HG03342 (cell line): ENCODE measurements around the gene LPO.

Source experiments
- ATAC-seq: cut with Tn5 transposase; IDR thresholded peaks from one replicate; pipeline ENCODE4 v1.9.1; 2021; ENCODE audit warnings: mild to moderate bottlenecking, moderate library complexity; ENCODE audit not compliant: unreplicated experiment

The LPO gene

GRCh38 chr17:58228679-58229078 lies 9.7 kb upstream of the LPO start:
- no peak for ATAC-seq

GRCh38 chr17:58229384-58229783 lies 9.0 kb upstream of the LPO start:
- no peak for ATAC-seq

- ATAC-seq: no peak
These were observed 8.5 kb upstream of the LPO start for GRCh38 chr17:58229881-58230280.

GRCh38 chr17:58231641-58232040 lies 6.7 kb upstream of the LPO start:
- ATAC-seq: no peak

DNA sequence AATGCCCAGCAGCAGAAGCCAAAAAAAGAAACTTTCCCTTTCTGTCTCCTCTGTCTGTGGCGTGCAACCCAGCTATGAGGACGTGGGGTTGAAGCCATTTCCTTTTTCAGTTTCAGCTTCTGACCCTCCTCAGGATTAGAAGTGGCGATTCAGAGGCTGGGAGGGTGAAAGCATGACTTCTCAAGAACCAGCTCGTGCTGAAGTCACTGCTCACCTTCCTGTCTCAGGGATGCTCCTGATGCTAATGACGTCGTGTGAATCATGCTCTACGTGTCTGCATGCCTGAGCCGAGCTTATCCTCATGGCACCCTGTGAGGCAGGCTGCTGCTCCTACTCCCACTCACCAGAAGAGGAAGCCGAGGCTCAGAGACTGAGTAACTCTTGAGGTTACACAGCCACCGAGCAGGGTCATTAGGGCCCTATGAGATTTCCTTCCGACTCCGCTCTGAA lies 5.7 kb upstream of the LPO start:
- ATAC-seq: peak; percentile 72

- ATAC-seq: peak; percentile 64
These were observed 4.8 kb upstream of the LPO start for GRCh38 chr17:58233543-58233942.

- ATAC-seq: no peak
These were observed 3.9 kb upstream of the LPO start for GRCh38 chr17:58234512-58234911.

DNA sequence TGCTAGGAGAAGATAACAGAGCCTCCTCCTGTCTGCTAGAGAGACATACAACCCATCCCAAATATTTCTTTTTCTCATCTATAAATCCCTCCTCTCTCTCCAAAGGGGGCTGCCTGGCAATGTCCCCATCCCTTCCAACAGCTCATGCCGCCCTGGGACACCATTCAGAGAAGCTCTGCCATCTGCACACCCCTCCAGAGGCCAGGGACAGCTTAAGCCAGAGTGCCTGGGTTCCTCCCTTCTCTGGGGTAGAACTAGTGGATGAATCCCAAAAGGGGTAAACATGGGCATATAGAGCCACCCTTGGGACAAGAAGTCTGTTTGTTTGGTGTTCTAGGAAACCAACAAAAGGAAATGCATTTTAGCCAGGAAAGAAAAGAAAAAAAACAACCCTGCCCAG lies 2.6 kb upstream of the LPO start:
- ATAC-seq: no peak

GRCh38 chr17:58236394-58236793 lies 2.0 kb upstream of the LPO start:
- no peak for ATAC-seq

DNA sequence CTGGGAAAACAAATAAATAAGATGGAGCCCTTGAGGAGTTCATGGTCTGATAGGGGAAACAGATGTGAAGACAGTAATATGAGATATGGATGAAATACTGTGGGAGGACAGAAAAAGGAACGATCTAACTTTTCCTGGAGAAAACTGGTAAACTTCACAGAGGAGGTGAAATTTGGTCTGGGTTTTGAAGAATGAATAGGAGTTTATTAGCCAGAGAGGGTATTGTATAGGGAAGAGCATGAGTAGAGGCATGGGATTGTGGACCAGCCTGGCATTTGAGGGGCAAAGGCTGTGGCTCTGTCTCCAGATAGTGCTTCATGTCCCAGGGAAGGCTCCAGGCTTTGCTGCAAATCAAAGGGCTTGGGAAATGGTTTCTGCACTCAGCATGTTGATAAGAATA lies 1.6 kb downstream of the LPO start:
- no peak for ATAC-seq

DNA sequence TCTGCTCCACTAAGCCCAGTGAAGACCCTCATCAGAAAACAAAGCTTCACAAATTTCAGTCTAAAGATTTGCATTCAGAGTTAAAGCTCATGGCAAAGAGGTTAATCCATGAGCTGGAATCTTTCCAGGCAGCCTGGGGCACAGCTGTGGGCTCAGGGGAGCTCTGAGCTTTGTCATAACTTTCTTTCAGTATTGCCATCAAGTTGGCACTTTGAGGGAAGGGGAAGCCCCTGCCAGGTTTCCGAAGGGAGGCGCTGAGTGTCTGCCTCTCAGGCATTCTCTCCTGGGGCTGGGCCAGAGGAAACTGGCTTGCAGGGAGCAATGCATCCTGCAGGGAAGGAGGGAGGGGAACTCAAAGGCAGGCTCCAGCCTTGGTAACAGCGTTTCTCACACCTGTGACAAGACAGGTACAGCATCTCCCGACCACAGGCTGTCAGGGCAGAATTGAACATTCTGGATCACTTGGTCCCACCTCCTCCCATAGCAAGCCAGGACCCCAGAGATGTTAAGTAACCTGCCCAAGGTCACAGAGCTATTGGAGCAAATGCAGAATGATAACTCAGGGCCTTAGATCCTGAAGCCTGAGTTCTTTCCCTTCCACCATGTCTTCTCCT lies 3.9 kb downstream of the LPO start:
- no peak for ATAC-seq

- no peak for ATAC-seq
These were observed 6.6 kb downstream of the LPO start for GRCh38 chr17:58244963-58245362.

- ATAC-seq: no peak
These were observed 7.2 kb downstream of the LPO start for GRCh38 chr17:58245428-58246103.

DNA sequence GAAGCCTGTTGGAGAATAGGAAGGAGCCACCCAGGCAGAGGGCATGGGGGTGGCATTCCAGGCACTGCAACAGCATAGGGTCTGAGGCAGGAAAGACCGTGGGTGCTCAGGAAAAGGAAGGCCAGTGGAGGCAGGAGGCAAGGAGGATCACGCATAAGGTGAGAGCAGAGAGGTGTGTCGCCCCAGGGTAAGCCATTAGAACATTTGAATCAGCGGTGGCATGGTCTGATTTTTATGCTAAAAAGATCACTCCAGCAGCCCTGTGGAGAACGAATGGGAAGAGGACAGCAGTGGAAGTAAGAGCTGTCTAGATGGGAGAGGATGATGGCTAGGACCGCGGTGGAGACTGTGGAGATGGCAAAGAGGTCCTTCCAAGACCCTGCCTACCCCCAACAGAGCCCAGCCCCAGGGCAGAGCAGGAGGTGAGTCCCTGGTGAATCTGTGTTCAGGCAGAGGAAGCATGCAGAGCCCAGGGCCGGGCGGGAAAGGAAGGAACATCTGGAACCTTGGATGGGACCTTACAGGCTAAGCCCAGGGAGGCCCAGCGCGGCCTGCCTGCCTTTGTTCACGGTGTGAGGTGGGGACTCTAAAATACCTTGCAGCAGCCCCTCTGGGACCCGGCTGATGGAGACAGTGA lies 7.8 kb downstream of the LPO start:
- ATAC-seq: no peak

DNA sequence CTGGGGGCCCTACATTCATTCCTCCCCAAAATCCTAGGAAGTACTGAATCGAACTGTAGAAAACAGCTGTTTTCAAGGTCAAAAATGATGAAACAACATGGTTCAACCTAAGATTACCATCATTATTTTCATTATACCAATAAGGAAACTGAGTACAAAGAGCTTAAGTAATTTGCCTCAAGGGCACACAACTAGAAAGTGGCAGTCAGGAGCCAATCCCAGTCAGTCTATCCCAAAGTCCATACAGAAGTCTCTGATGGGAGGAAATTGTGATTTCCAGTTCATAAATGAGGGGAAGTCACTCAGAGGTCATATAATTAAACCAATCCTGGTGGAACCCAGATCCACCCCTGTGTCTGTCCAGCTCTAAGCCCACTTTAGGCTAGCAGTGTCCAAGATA lies 8.4 kb downstream of the LPO start:
- no peak for ATAC-seq

DNA sequence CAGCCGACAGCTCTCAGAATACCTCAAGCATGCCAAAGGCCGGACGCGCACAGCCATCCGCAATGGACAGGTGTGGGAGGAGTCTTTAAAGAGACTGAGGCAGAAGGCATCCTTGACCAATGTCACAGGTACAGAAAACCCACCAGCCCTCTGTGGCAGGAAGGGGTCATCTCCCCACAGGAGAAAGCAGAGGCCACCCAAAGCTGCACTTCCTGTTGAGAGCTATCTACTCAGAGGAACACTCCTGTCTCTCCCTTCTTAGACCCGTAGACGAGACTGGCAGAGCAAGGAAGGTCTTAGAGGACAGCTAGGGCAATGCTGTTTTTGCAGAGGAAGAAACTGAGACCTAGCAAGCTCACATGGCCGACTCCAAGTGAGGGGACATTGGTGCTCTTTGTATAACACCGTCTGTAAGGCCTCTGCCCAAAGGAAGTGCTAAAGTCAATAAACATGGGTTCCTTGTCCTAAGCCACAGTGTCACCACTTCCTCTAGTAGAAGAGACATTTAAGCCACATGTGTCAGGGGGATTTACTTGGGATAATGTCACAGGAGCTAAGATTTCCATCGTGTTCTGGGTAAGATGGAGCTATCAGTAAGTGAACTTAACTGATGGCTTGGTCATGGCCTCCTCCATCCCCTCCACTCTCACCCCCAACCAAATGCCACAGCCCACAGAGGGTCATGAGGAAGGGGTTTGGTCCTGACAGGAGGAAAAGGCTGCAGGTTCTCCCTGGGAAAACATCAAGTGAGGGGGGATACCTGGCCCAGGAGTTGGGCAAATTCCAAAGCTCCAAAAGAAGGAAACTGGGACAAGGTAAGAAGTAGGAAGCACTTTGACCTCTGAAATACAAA lies 9.4 kb downstream of the LPO start:
- ATAC-seq: no peak

GRCh38 chr17:58248955-58249269 lies 10.5 kb downstream of the LPO start:
- no peak for ATAC-seq

DNA sequence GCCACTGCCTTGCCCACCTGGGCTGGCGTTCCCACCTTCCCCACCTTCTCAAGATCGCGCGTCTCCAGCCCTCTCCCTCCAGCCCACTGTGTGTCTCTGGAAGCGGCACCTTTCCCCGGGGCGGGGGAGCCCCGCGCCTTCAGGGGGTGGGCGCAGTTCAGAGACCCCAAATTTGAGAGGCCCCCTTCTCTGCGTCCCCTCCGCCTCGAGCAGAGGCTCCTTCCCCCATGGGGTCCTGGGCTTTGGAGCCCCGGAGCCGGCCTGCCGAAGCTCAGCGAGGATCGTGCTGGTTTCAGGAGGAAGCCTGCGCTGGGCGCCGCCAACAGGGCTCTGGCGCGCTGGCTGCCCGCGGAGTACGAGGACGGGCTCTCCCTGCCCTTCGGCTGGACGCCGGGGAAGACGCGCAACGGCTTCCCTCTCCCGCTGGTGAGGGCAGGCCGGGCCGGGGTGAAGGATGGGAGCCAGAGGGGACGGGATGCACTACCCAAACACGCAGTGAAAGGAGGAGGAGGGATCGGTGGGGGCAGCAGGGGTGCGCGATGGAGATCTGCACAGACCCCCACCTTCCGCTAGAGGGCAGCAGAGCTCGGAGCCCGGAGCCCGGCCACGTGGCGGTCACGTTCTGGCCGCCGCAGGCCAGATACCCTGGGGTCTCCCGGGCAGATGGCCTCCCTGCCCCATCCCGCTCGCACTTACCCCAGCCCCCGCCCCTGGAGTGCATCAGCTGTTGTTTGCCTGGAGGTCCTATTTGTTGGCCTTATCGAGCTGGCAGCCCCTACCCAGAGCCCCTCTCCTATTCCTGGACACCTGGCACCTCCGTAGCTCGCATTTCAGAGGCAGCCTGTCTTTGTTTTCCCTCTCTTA lies 11.1 kb downstream of the LPO start:
- ATAC-seq: peak; percentile 67

GRCh38 chr17:58250344-58251011 lies 12.1 kb downstream of the LPO start:
- no peak for ATAC-seq

DNA sequence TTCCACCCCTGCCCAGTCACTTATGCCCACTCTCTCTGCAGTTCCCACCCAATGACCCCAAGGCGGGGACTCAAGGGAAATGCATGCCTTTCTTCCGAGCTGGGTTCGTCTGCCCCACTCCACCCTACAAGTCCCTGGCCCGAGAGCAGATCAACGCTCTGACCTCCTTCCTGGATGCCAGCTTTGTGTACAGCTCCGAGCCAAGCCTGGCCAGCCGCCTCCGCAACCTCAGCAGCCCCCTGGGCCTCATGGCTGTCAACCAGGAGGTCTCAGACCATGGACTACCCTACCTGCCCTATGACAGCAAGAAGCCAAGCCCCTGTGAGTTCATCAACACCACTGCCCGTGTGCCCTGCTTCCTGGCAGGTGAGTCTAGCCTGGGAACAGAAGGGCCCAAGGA lies 13.8 kb downstream of the LPO start:
- ATAC-seq: no peak
